ENCODE measurements around the gene CHL1.

GRCh38 chr3:197828-198491, 1.4 kb downstream of the CHL1 start:
- TF ChIP-seq CTCF (IDR thresholded peaks at IDR 0.05) (no peak), POLR2A (IDR thresholded peaks at IDR 0.05) (no peak)

All from esophagus squamous epithelium (tissue), 4 donors.